SK-N-SH (cell line): ENCODE data around the gene DNMT3A. TPM values are rescaled to one million over a fixed set of nuclear protein-coding genes. Genes with fewer than 3 reads are reported as not detected.

Experiments used
- CTCF ChIA-PET: fragments of 300-600, 350-600 bp; formaldehyde crosslinking; extraction: SDS; loops from one replicate; lab custom pipeline; 2021; lab: Yijun Ruan, JAX
- POLR2A ChIA-PET: fragments of 350-600 bp; sonication (Branson Sonifier 250); formaldehyde crosslinking; extraction: SDS; loops from one replicate; lab custom pipeline; 2020; ENCODE audit warnings: antibody characterized with exemption, inconsistent platforms; lab: Yijun Ruan, JAX
- DNase-seq: peaks from one replicate; pipeline ENCODE4 v3.0.0; 2012
- H2AFZ ChIP-seq: fragments of 200-600 bp; sonication (generic); 2 replicates; pipeline ENCODE4 v1.8.1; 2016; ENCODE audit warnings: antibody characterized with exemption, mild to moderate bottlenecking, low read depth
- H3F3A ChIP-seq: fragments of 200-600 bp; sonication (generic); replicated peaks from 2 replicates; pipeline ENCODE3; 2016; ENCODE audit warnings: antibody characterized with exemption, mild to moderate bottlenecking; ENCODE audit not compliant: insufficient read depth
- H3K27ac ChIP-seq, 2 experiments: fragments of 200-500 bp in 1 of 2; fragments of 200-600 bp in 1 of 2; sonication (Bioruptor generic) in 1 of 2; sonication (generic), shearing (Covaris generic) in 1 of 2; 2 replicates each; pipeline versions ENCODE4 v1.5.1 to v1.6.1; 2014 to 2016; ENCODE audit warnings: low read depth in 2 of 2, inconsistent platforms in 1 of 2, low read length in 1 of 2, mild to moderate bottlenecking in 1 of 2, mixed read lengths in 1 of 2
- H3K27me3 ChIP-seq: fragments of 200-600 bp; sonication (generic), shearing (Covaris generic); 2 replicates; pipeline ENCODE4 v1.6.1; 2016; ENCODE audit warnings: mixed run types; ENCODE audit not compliant: insufficient read depth
- H3K36me3 ChIP-seq, 2 experiments: fragments of 200-500 bp in 1 of 2; fragments of 200-600 bp in 1 of 2; sonication (Bioruptor generic) in 1 of 2; sonication (generic) in 1 of 2; replicated peaks in 1 of 2; 2 replicates each; pipeline versions ENCODE3 to v1.5.1; 2014 to 2016; ENCODE audit warnings: low read length in 1 of 2, mild to moderate bottlenecking in 1 of 2; ENCODE audit not compliant: insufficient read depth in 2 of 2, control insufficient read depth in 1 of 2
- H3K4me1 ChIP-seq, 2 experiments: fragments of 200-500 bp in 1 of 2; fragments of 200-600 bp in 1 of 2; sonication (Bioruptor generic) in 1 of 2; sonication (generic), shearing (Covaris generic) in 1 of 2; 2 replicates each; pipeline versions ENCODE4 v1.5.1 to v1.6.1; 2014 to 2016; ENCODE audit warnings: low read depth in 1 of 2, low read length in 1 of 2, mixed run types in 1 of 2; ENCODE audit not compliant: insufficient read depth in 2 of 2, control insufficient read depth in 1 of 2
- H3K4me2 ChIP-seq: fragments of 200-600 bp; sonication (generic), shearing (Covaris generic); 2 replicates; pipeline ENCODE4 v1.6.1; 2017; ENCODE audit warnings: mixed run types
- H3K4me3 ChIP-seq, 2 experiments: fragments of 200-500 bp in 1 of 2; fragments of 200-600 bp in 1 of 2; sonication (Bioruptor generic) in 1 of 2; sonication (generic), shearing (Covaris generic) in 1 of 2; 2 replicates each; pipeline versions ENCODE4 v1.5.1 to v1.8.1; 2014 to 2016; ENCODE audit warnings: low read depth in 2 of 2, inconsistent platforms in 1 of 2, low read length in 1 of 2, mild to moderate bottlenecking in 1 of 2, mixed read lengths in 1 of 2, moderate library complexity in 1 of 2
- H3K79me2 ChIP-seq: fragments of 200-600 bp; sonication (generic); 2 replicates; pipeline ENCODE4 v1.8.1; 2017; ENCODE audit warnings: mild to moderate bottlenecking; ENCODE audit not compliant: insufficient read depth
- H3K9ac ChIP-seq: fragments of 200-600 bp; sonication (generic); 2 replicates; pipeline ENCODE4 v1.6.1; 2017; ENCODE audit warnings: mixed run types
- H3K9me2 ChIP-seq: fragments of 200-600 bp; sonication (generic); 2 replicates; pipeline ENCODE4 v1.6.1; 2017; ENCODE audit warnings: mixed run types
- H3K9me3 ChIP-seq: fragments of 200-600 bp; sonication (generic); 2 replicates; pipeline ENCODE4 v1.6.1; 2017; ENCODE audit warnings: mixed run types, mild to moderate bottlenecking, moderate library complexity
- H4K20me1 ChIP-seq: fragments of 200-600 bp; sonication (generic); 2 replicates; pipeline ENCODE4 v1.6.1; 2017; ENCODE audit warnings: mild to moderate bottlenecking, mixed run types; ENCODE audit not compliant: insufficient read depth
- ELF1 ChIP-seq: IDR thresholded peaks from 2 replicates; pipeline ENCODE4 v1.4.0; 2012
- EP300 ChIP-seq, 2 experiments: IDR thresholded peaks; 2 replicates each; pipeline versions ENCODE4 v1.4.0 to v1.6.1; 2012; ENCODE audit warnings: borderline replicate concordance in 1 of 2, low read depth in 1 of 2, low read length in 1 of 2
- GABPA ChIP-seq: IDR thresholded peaks from 2 replicates; pipeline ENCODE4 v1.4.0; 2012; ENCODE audit warnings: low read depth, mild to moderate bottlenecking
- GATA2 ChIP-seq: sonication (generic); formaldehyde crosslinking; IDR thresholded peaks from 2 replicates; pipeline ENCODE4 v1.5.0; 2020; ENCODE audit warnings: mild to moderate bottlenecking, missing genetic modification reagents
- MXI1 ChIP-seq: IDR thresholded peaks from 2 replicates; pipeline ENCODE4 v1.6.1; 2012; ENCODE audit warnings: mild to moderate bottlenecking, low read depth, low read length, improper control_type of control experiment
- RAD21 ChIP-seq: IDR thresholded peaks from 2 replicates; pipeline ENCODE4 v1.6.1; 2012; ENCODE audit warnings: mild to moderate bottlenecking, low read length
- WGBS: methylation state at CpG from one replicate; pipeline ENCODE4 v1.1.6; 2017; ENCODE audit warnings: low lambda C conversion rate; 5-methylcytosine and 5-hydroxymethylcytosine counted together
- polyA plus RNA-seq, 3 experiments: library from polyadenylated mRNA; depleted of rRNA; stranded (reverse); fragments of >200 nt; gene quantifications; 2 replicates each; pipeline ENCODE4 v1.2.3, GENCODE V29; 2012
- TF ChIP-seq, protein P1 (sequence below): fragments of 200-600 bp; sonication (generic); IDR thresholded peaks from 2 replicates; pipeline ENCODE4 v1.6.1; 2017; ENCODE audit warnings: antibody characterized with exemption, mild to moderate bottlenecking, moderate library complexity
- TF ChIP-seq, protein P2 (sequence below): fragments of 150-350 bp; IDR thresholded peaks from 2 replicates; pipeline ENCODE4 v1.6.1; 2017; ENCODE audit warnings: antibody characterized with exemption, low read length, low read depth, borderline replicate concordance
- TF ChIP-seq, protein P3 (sequence below): IDR thresholded peaks from 2 replicates; pipeline ENCODE4 v1.4.0; 2012; ENCODE audit warnings: low read depth
- TF ChIP-seq, protein P4 (sequence below): IDR thresholded peaks from 2 replicates; pipeline ENCODE4 v1.6.1; 2012; ENCODE audit warnings: mild to moderate bottlenecking, low read depth, low read length, moderate library complexity

DNMT3A gene
- polyA plus RNA-seq, 1 of the 3 experiments (the other 2 are of a cell fraction) = 5.6 TPM

DNA sequence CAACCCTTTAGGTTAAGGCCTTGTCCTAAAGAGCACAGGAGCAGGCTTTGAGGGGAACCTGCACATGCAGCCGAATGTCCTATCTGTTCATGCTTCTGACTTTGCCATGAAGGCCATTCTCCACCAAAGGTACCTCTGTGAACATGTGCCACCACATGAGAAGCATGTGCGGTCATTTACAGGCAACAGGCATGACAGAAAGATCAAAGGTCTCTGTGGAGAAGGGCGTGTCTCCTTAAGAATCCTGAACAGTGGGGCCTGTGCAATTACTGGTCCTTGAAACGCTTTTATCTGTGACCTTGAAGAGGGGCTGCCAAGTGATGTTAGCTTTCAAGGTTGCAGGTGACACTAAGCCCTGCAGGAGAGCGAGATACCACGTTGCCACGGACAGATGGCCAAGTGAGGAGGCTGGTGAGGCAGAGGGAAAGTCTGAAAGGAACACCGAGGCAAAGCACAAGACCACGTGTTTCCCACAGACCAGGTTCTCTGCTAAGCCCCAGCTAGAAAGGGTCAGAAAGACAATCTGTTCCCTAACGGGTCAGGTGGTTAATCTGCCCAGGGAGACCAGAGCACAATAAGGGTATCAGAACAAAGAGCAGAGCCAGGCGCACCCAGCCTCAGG lies 153.9 kb downstream of the DNMT3A start:
- Histone ChIP-seq H3K36me3 (no peaks in the 10 kb centered on the region), H4K20me1 (no peaks in the 10 kb centered on the region), H3K4me3 (no peak overlapping the region), H3K4me2 (no peak overlapping the region), H3F3A (no peaks in the 10 kb centered on the region), H3K9me3 (no peaks in the 10 kb centered on the region), H3K27ac (no peak overlapping the region), H2AFZ (no peak overlapping the region), H3K79me2 (no peaks in the 10 kb centered on the region), H3K9me2 (no peaks in the 10 kb centered on the region), H3K9ac (no peak overlapping the region), H3K27me3 (peaks cover 5% of the 10 kb centered on the region; the same call in 1 of the 2 replicates), H3K4me1 (no peaks in the 10 kb centered on the region)
- 70% methylated on average over 11 of the region's 11 CpGs for WGBS
- ChIA-PET CTCF (interaction anchor here (0.6 to 2.9 kb wide), 4 partner anchors 9 to 41 kb away, joined by 3 to 29 read pairs (median 8); no protein-coding TSS in a partner anchor), POLR2A (no interaction called here)
- no peak for TF ChIP-seq GABPA
- TF ChIP-seq, protein P1, sequence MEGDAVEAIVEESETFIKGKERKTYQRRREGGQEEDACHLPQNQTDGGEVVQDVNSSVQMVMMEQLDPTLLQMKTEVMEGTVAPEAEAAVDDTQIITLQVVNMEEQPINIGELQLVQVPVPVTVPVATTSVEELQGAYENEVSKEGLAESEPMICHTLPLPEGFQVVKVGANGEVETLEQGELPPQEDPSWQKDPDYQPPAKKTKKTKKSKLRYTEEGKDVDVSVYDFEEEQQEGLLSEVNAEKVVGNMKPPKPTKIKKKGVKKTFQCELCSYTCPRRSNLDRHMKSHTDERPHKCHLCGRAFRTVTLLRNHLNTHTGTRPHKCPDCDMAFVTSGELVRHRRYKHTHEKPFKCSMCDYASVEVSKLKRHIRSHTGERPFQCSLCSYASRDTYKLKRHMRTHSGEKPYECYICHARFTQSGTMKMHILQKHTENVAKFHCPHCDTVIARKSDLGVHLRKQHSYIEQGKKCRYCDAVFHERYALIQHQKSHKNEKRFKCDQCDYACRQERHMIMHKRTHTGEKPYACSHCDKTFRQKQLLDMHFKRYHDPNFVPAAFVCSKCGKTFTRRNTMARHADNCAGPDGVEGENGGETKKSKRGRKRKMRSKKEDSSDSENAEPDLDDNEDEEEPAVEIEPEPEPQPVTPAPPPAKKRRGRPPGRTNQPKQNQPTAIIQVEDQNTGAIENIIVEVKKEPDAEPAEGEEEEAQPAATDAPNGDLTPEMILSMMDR = no peak
- TF ChIP-seq, protein P2, sequence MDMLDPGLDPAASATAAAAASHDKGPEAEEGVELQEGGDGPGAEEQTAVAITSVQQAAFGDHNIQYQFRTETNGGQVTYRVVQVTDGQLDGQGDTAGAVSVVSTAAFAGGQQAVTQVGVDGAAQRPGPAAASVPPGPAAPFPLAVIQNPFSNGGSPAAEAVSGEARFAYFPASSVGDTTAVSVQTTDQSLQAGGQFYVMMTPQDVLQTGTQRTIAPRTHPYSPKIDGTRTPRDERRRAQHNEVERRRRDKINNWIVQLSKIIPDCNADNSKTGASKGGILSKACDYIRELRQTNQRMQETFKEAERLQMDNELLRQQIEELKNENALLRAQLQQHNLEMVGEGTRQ = no peak
- TF ChIP-seq, protein P3, sequence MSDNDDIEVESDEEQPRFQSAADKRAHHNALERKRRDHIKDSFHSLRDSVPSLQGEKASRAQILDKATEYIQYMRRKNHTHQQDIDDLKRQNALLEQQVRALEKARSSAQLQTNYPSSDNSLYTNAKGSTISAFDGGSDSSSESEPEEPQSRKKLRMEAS = no peak
- DNase-seq = no peak

DNA sequence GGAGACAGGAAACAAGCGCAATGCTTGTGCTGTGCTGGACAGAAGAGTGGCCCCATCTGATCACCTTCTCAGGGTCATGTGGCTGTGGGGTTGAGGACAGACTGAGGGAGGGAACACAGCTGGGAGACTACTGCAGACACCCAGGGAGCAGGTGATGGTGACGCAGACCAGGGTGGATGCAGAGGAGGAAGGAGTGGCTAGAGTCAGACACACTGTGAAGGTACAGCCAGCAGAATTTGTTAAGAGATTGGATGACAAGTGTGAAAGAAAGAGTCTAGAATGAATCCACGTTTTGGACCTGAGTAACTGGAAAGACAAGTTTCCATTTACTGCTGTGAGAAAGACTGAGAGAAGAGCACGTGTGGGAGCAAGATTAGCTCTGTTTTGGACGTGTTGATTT lies 157.5 kb downstream of the DNMT3A start:
- ChIA-PET CTCF (interaction anchor here (1.1 to 2.7 kb wide), 4 partner anchors 11 to 43 kb away, joined by 3 to 14 read pairs (median 4); no protein-coding TSS in a partner anchor), POLR2A (no interaction called here)
- H3K4me1 ChIP-seq = no peaks in the 10 kb centered on the region
- no peak for DNase-seq
- no peaks in the 10 kb centered on the region for H4K20me1 ChIP-seq
- no peaks in the 10 kb centered on the region for H3K79me2 ChIP-seq
- H3F3A ChIP-seq = no peaks in the 10 kb centered on the region
- 60% methylated on average over 5 of the region's 5 CpGs for WGBS
- no peak overlapping the region for H3K4me3 ChIP-seq
- peaks cover 3% of the 10 kb centered on the region; the same call in 1 of the 2 replicates for H3K9me3 ChIP-seq
- no peak overlapping the region for H3K4me2 ChIP-seq
- no peak overlapping the region for H2AFZ ChIP-seq
- TF ChIP-seq ELF1 (no peak), GATA2 (CRISPR knock-in tag) (no peak), RAD21 (no peak), EP300 (IDR thresholded peaks at IDR 0.05; ENCODE audit: borderline replicate concordance in 1 of 2, low read depth in 1 of 2, low read length in 1 of 2) (no peak), MXI1 (no peak)
- TF ChIP-seq, protein P4, sequence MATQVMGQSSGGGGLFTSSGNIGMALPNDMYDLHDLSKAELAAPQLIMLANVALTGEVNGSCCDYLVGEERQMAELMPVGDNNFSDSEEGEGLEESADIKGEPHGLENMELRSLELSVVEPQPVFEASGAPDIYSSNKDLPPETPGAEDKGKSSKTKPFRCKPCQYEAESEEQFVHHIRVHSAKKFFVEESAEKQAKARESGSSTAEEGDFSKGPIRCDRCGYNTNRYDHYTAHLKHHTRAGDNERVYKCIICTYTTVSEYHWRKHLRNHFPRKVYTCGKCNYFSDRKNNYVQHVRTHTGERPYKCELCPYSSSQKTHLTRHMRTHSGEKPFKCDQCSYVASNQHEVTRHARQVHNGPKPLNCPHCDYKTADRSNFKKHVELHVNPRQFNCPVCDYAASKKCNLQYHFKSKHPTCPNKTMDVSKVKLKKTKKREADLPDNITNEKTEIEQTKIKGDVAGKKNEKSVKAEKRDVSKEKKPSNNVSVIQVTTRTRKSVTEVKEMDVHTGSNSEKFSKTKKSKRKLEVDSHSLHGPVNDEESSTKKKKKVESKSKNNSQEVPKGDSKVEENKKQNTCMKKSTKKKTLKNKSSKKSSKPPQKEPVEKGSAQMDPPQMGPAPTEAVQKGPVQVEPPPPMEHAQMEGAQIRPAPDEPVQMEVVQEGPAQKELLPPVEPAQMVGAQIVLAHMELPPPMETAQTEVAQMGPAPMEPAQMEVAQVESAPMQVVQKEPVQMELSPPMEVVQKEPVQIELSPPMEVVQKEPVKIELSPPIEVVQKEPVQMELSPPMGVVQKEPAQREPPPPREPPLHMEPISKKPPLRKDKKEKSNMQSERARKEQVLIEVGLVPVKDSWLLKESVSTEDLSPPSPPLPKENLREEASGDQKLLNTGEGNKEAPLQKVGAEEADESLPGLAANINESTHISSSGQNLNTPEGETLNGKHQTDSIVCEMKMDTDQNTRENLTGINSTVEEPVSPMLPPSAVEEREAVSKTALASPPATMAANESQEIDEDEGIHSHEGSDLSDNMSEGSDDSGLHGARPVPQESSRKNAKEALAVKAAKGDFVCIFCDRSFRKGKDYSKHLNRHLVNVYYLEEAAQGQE = no peak
- H3K9ac ChIP-seq = no peak overlapping the region
- no peaks in the 10 kb centered on the region for H3K36me3 ChIP-seq
- H3K27me3 ChIP-seq = peaks cover 8% of the 10 kb centered on the region; the same call in 1 of the 2 replicates
- no peaks in the 10 kb centered on the region for H3K9me2 ChIP-seq
- no peak overlapping the region for H3K27ac ChIP-seq
